ENCODE data around the gene ASIC5. TPM values are rescaled to one million over a fixed set of nuclear protein-coding genes. Genes with fewer than 3 reads are reported as not detected.

Gene ASIC5
- total and polyA plus RNA-seq, 2 of the 4 experiments (the other 2 are of a cell fraction) = not detected

GRCh38 chr4:155879767-155880166 lies 13.7 kb upstream of the ASIC5 start:
- no peak overlapping the region for H2BK5ac ChIP-seq (ENCODE audit: low read depth, low read length, poor library complexity, severe bottlenecking)
- H2BK20ac ChIP-seq (ENCODE audit: low read depth, low read length) = no peak overlapping the region
- no peak overlapping the region for H2AK5ac ChIP-seq (ENCODE audit: low read depth, low read length)
- no peak overlapping the region for H2BK15ac ChIP-seq (ENCODE audit: low read depth, low read length)
- no peak overlapping the region for H3K18ac ChIP-seq (ENCODE audit: low read depth, low read length)
- no peak overlapping the region for H4K91ac ChIP-seq (ENCODE audit: insufficient read depth, low read depth, low read length)
- no peaks in the 10 kb centered on the region for H3K4me1 ChIP-seq (ENCODE audit: control insufficient read depth, insufficient read depth, low read length)
- no peak overlapping the region for H3K27ac ChIP-seq (ENCODE audit: insufficient read depth, low read length)
- H3K79me1 ChIP-seq (ENCODE audit: low read depth in 1 of 2, low read length in 2 of 2) = no peaks in the 10 kb centered on the region
- no peak overlapping the region for H3K56ac ChIP-seq (ENCODE audit: extremely low read depth, insufficient read depth, low read length)
- H3K36me3 ChIP-seq (ENCODE audit: control insufficient read depth, insufficient read depth, low read length) = no peaks in the 10 kb centered on the region
- no peak overlapping the region for H2BK120ac ChIP-seq (ENCODE audit: low read depth, low read length)
- H3K27me3 ChIP-seq (ENCODE audit: control insufficient read depth, insufficient read depth, low read length) = no peaks in the 10 kb centered on the region
- no peak overlapping the region for H3K4me2 ChIP-seq (ENCODE audit: low read depth, low read length)
- intact Hi-C loops (cut with micrococcal nuclease) = no loop called here
- H3K4me3 ChIP-seq (ENCODE audit: insufficient read depth, low read depth, low read length) = no peak overlapping the region
- ChIA-PET CTCF (interaction anchor here (0.8 to 1.6 kb wide), 2 partner anchors 10 to 26 kb away, joined by 3 read pairs; no protein-coding TSS in a partner anchor), POLR2A (ENCODE audit: unreplicated experiment) (no interaction called here)
- no TSS peak for BruUV-seq (replicated peaks)
- 0 out of 2 replicates have a peak, but pooled peaks cover 1% of the 10 kb centered on the region for H3K9me3 ChIP-seq (ENCODE audit: control insufficient read depth, insufficient read depth, low read length)
- H2AK9ac ChIP-seq (replicated peaks; ENCODE audit: low read depth, low read length, poor library complexity) = no peak overlapping the region
- no peak overlapping the region for H3K9ac ChIP-seq (ENCODE audit: low read depth, low read length)
- no peak overlapping the region for H3K4ac ChIP-seq (ENCODE audit: low read depth, low read length)
- no peak overlapping the region for H4K8ac ChIP-seq (ENCODE audit: low read depth in 2 of 2, low read length in 2 of 2)
- H2AFZ ChIP-seq (replicated peaks; ENCODE audit: low read length, poor library complexity) = no peak overlapping the region
- H3K9me1 ChIP-seq (ENCODE audit: insufficient read depth, low read length) = no peaks in the 10 kb centered on the region
- DNase-seq (no peak), ATAC-seq (ENCODE audit: low read depth) (no peak)
- dilution Hi-C loops (cut with HindIII; ENCODE audit: low sequenced_read_pairs, unreplicated experiment) = no loop called here
- no peak overlapping the region for H4K5ac ChIP-seq (ENCODE audit: low read depth, low read length)
- in situ Hi-C loops (cut with MboI; ENCODE audit: low sequenced_read_pairs) = no loop called here
- H4K20me1 ChIP-seq (ENCODE audit: insufficient read depth, low read length) = no peaks in the 10 kb centered on the region
- no peak overlapping the region for H3K14ac ChIP-seq (replicated peaks; ENCODE audit: low read depth, low read length)
- TF ChIP-seq RAD21 (IDR thresholded peaks at IDR 0.05; ENCODE audit: low read length) = no peak
- no peak for TF ChIP-seq CEBPB (IDR thresholded peaks at IDR 0.05; ENCODE audit: low read depth, low read length)
- TF ChIP-seq MAFK (IDR thresholded peaks at IDR 0.05; ENCODE audit: low read depth, low read length) = no peak
- no peak for TF ChIP-seq BHLHE40 (IDR thresholded peaks at IDR 0.05; ENCODE audit: low read depth, low read length)
- TF ChIP-seq RCOR1 (IDR thresholded peaks at IDR 0.05; ENCODE audit: insufficient replicate concordance, low read length) = no peak
- TF ChIP-seq NFE2L2 (IDR thresholded peaks at IDR 0.05; ENCODE audit: low read depth, low read length) = no peak
- no peak overlapping the region for H3K23ac ChIP-seq (ENCODE audit: low read depth, low read length)
